Activated CD8-positive, alpha-beta T cell treated with anti-CD3 and anti-CD28 coated beads, Interleukin-2, amount 10 ng/mL, durations not matched to agents 7 days and 5 days (primary cell): Measurements from ENCODE around the gene PPM1L. TPM values are rescaled to one million over a fixed set of nuclear protein-coding genes. Genes with fewer than 3 reads are reported as not detected.
"Not testable (repeated sequence)": the region's sequence is repeated elsewhere in the genome, so short reads cannot be mapped to it uniquely, and the experiment has no call there.

Source experiments
- ATAC-seq: fragments of 150-1000 bp; cut with Tn5 transposase; one replicate; pipeline ENCODE4 v1.10.0; 2021; ENCODE audit warnings: moderate library complexity
- CTCF ChIA-PET: fragments of 350-600 bp; sonication (Branson Sonifier 250); formaldehyde crosslinking; loops from one replicate; lab custom pipeline; 2021; ENCODE audit warnings: antibody characterized with exemption; lab: Charles Lee
- POLR2A ChIA-PET: fragments of 350-600 bp; sonication (Branson Sonifier 250); formaldehyde crosslinking; loops from one replicate; lab custom pipeline; 2021; ENCODE audit warnings: antibody characterized with exemption; lab: Charles Lee
- DNase-seq: peaks from one replicate; pipeline ENCODE4 v3.0.0-alpha.2; 2020
- H3K27ac Mint-ChIP-seq: one replicate; pipeline ENCODE4 v1.8.0; 2021; ENCODE audit warnings: mild to moderate bottlenecking, mixed read lengths
- H3K27me3 Mint-ChIP-seq: one replicate; pipeline ENCODE4 v1.8.0; 2021; ENCODE audit warnings: low read depth, mixed read lengths
- H3K36me3 Mint-ChIP-seq: one replicate; pipeline ENCODE4 v1.8.0; 2021; ENCODE audit warnings: low read depth, mixed read lengths
- H3K4me1 Mint-ChIP-seq: one replicate; pipeline ENCODE4 v1.8.0; 2021; ENCODE audit warnings: low read depth, mixed read lengths
- H3K4me3 Mint-ChIP-seq: one replicate; pipeline ENCODE4 v1.8.0; 2021; ENCODE audit warnings: mild to moderate bottlenecking, mixed read lengths
- H3K9me3 Mint-ChIP-seq: one replicate; pipeline ENCODE4 v1.8.0; 2022; ENCODE audit warnings: mixed read lengths; ENCODE audit not compliant: insufficient read depth
- total RNA-seq, 2 experiments: library from RNA; stranded (reverse); gene quantifications; one replicate each; pipeline ENCODE4 v1.2.3, GENCODE V29; 2021

PPM1L gene
- total RNA-seq, 2 experiments from 2014 or later: 3.8 to 3.9 TPM

GRCh38 chr3:160980740-160981139, 224.7 kb downstream of the PPM1L start:
- POLR2A ChIA-PET: interaction anchor here (0.6 kb wide), 2 partner anchors 24 to 28 kb away, joined by 3 read pairs; no protein-coding TSS in a partner anchor
- Mint-ChIP-seq H3K27ac (peak overlapping the region; percentile 86), H3K9me3 (peaks cover 24% of the 10 kb centered on the region), H3K4me3 (peak overlapping the region; percentile 38), H3K36me3 (peaks cover 30% of the 10 kb centered on the region), H3K27me3 (no peaks in the 10 kb centered on the region), H3K4me1 (peaks cover 39% of the 10 kb centered on the region)
- DNase-seq: no peak
- peak; percentile 52 for ATAC-seq
- CTCF ChIA-PET: interaction anchor here (1.0 to 1.9 kb wide), 2 partner anchors 24 to 126 kb away, joined by 4 to 6 read pairs; no protein-coding TSS in a partner anchor

GRCh38 chr3:160981217-160981938, 225.3 kb downstream of the PPM1L start:
- ChIA-PET POLR2A (interaction anchor here (0.6 kb wide), 2 partner anchors 24 to 27 kb away, joined by 3 read pairs; no protein-coding TSS in a partner anchor), CTCF (interaction anchor here (0.6 to 1.9 kb wide), 4 partner anchors 25 to 229 kb away, joined by 3 to 6 read pairs (median 5); no protein-coding TSS in a partner anchor)
- Mint-ChIP-seq H3K9me3 (peaks cover 24% of the 10 kb centered on the region), H3K36me3 (peaks cover 30% of the 10 kb centered on the region), H3K4me3 (peak overlapping the region; percentile 38), H3K4me1 (peaks cover 39% of the 10 kb centered on the region), H3K27ac (peak overlapping the region; percentile 86), H3K27me3 (no peaks in the 10 kb centered on the region)
- peak; percentile 91 for ATAC-seq
- DNase-seq: peak; percentile 72

GRCh38 chr3:160982491-160982890, 226.5 kb downstream of the PPM1L start:
- ChIA-PET POLR2A (no interaction called here), CTCF (interaction anchor here (1.6 kb wide), 1 partner anchor 53 kb away, joined by 6 read pairs; no protein-coding TSS in a partner anchor)
- H3K27me3 Mint-ChIP-seq: no peaks in the 10 kb centered on the region
- H3K9me3 Mint-ChIP-seq: peaks cover 24% of the 10 kb centered on the region
- H3K27ac Mint-ChIP-seq: no peak overlapping the region
- H3K4me1 Mint-ChIP-seq: peaks cover 39% of the 10 kb centered on the region
- H3K36me3 Mint-ChIP-seq: peaks cover 27% of the 10 kb centered on the region
- no peak for ATAC-seq
- no peak for DNase-seq
- H3K4me3 Mint-ChIP-seq: no peak overlapping the region

GRCh38 chr3:160983900-160984299, 227.9 kb downstream of the PPM1L start:
- CTCF ChIA-PET, H3K27me3 Mint-ChIP-seq, H3K4me3 Mint-ChIP-seq, POLR2A ChIA-PET, H3K27ac Mint-ChIP-seq, DNase-seq, ATAC-seq: not testable (repeated sequence)
- Mint-ChIP-seq H3K9me3 (peaks cover 17% of the 10 kb centered on the region), H3K36me3 (peaks cover 18% of the 10 kb centered on the region), H3K4me1 (peaks cover 33% of the 10 kb centered on the region)

- peaks cover 18% of the 10 kb centered on the region for H3K4me1 Mint-ChIP-seq
- H3K4me3 Mint-ChIP-seq: no peak overlapping the region
- ATAC-seq: no peak
- H3K36me3 Mint-ChIP-seq: peaks cover 14% of the 10 kb centered on the region
- H3K9me3 Mint-ChIP-seq: peaks cover 9% of the 10 kb centered on the region
- DNase-seq: no peak
- H3K27me3 Mint-ChIP-seq: no peaks in the 10 kb centered on the region
- CTCF ChIA-PET: no interaction called here
- POLR2A ChIA-PET: no interaction called here
- H3K27ac Mint-ChIP-seq: no peak overlapping the region
Measured at GRCh38 chr3:160986069-160986468, 230.0 kb downstream of the PPM1L start.

- H3K4me3 Mint-ChIP-seq: no peak overlapping the region
- H3K27ac Mint-ChIP-seq: no peak overlapping the region
- ChIA-PET POLR2A (no interaction called here), CTCF (interaction anchor here (0.8 kb wide), 2 partner anchors 12 to 44 kb away, joined by 3 read pairs; no protein-coding TSS in a partner anchor)
- H3K9me3 Mint-ChIP-seq: peaks cover 8% of the 10 kb centered on the region
- H3K27me3 Mint-ChIP-seq: no peaks in the 10 kb centered on the region
- DNase-seq (no peak), ATAC-seq (no peak)
- peaks cover 9% of the 10 kb centered on the region for H3K36me3 Mint-ChIP-seq
- peaks cover 4% of the 10 kb centered on the region for H3K4me1 Mint-ChIP-seq
Measured at GRCh38 chr3:160987982-160988964, 232.2 kb downstream of the PPM1L start.

- ChIA-PET CTCF (no interaction called here), POLR2A (interaction anchor here (0.6 kb wide), 1 partner anchor 239 kb away, joined by 3 read pairs; no protein-coding TSS in a partner anchor)
- no peaks in the 10 kb centered on the region for H3K27me3 Mint-ChIP-seq
- no peaks in the 10 kb centered on the region for H3K9me3 Mint-ChIP-seq
- H3K4me1 Mint-ChIP-seq: peaks cover 4% of the 10 kb centered on the region
- DNase-seq (no peak), ATAC-seq (no peak)
- no peak overlapping the region for H3K27ac Mint-ChIP-seq
- no peak overlapping the region for H3K4me3 Mint-ChIP-seq
- no peaks in the 10 kb centered on the region for H3K36me3 Mint-ChIP-seq
Measured at GRCh38 chr3:160990446-160990845, 234.4 kb downstream of the PPM1L start.

- DNase-seq (no peak), ATAC-seq (no peak)
- Mint-ChIP-seq H3K27me3 (peaks cover 3% of the 10 kb centered on the region), H3K4me1 (peaks cover 7% of the 10 kb centered on the region), H3K36me3 (no peaks in the 10 kb centered on the region), H3K4me3 (no peak overlapping the region), H3K9me3 (no peaks in the 10 kb centered on the region), H3K27ac (no peak overlapping the region)
- ChIA-PET POLR2A (no interaction called here), CTCF (interaction anchor here (1.1 kb wide), 1 partner anchor 36 kb away, joined by 3 read pairs; no protein-coding TSS in a partner anchor)
Measured at GRCh38 chr3:160992712-160993111, 236.7 kb downstream of the PPM1L start.

GRCh38 chr3:160996811-160997210, 240.8 kb downstream of the PPM1L start:
- Mint-ChIP-seq H3K4me3 (no peak overlapping the region), H3K27ac (no peak overlapping the region), H3K4me1 (peaks cover 18% of the 10 kb centered on the region), H3K27me3 (peaks cover 3% of the 10 kb centered on the region), H3K36me3 (peaks cover 3% of the 10 kb centered on the region), H3K9me3 (no peaks in the 10 kb centered on the region)
- ChIA-PET POLR2A (no interaction called here), CTCF (no interaction called here)
- ATAC-seq (no peak), DNase-seq (no peak)

- Mint-ChIP-seq H3K27me3 (peaks cover 3% of the 10 kb centered on the region), H3K9me3 (no peaks in the 10 kb centered on the region), H3K4me3 (no peak overlapping the region), H3K4me1 (peaks cover 18% of the 10 kb centered on the region), H3K36me3 (peaks cover 3% of the 10 kb centered on the region), H3K27ac (no peak overlapping the region)
- DNase-seq (no peak), ATAC-seq (no peak)
- POLR2A ChIA-PET: no interaction called here
- CTCF ChIA-PET: interaction anchor here (1.3 kb wide), 1 partner anchor 42 kb away, joined by 4 read pairs; no protein-coding TSS in a partner anchor
Measured at GRCh38 chr3:160998581-160998980, 242.6 kb downstream of the PPM1L start.

GRCh38 chr3:160999274-160999673, 243.2 kb downstream of the PPM1L start:
- Mint-ChIP-seq H3K4me1 (peaks cover 18% of the 10 kb centered on the region), H3K9me3 (no peaks in the 10 kb centered on the region), H3K4me3 (no peak overlapping the region), H3K36me3 (peaks cover 3% of the 10 kb centered on the region), H3K27me3 (peaks cover 3% of the 10 kb centered on the region), H3K27ac (no peak overlapping the region)
- ChIA-PET POLR2A (interaction anchor here (1.4 kb wide), 1 partner anchor 222 kb away, joined by 3 read pairs; the partner anchor contains the start of gene NMD3), CTCF (interaction anchor here (1.0 to 1.3 kb wide), 2 partner anchors 43 to 98 kb away, joined by 4 read pairs; no protein-coding TSS in a partner anchor)
- peak; percentile 48 for DNase-seq
- ATAC-seq: peak; percentile 84
